GM18907 (cell line): ENCODE data around the gene KRT10.
A peak's percentile ranks its signal among the peaks of the same experiment; 100 is the strongest.

Experiments
- ATAC-seq: cut with Tn5 transposase; IDR thresholded peaks from one replicate; pipeline ENCODE4 v1.9.1; 2021; ENCODE audit warnings: mild to moderate bottlenecking, moderate library complexity; ENCODE audit not compliant: unreplicated experiment

KRT10 gene

DNA sequence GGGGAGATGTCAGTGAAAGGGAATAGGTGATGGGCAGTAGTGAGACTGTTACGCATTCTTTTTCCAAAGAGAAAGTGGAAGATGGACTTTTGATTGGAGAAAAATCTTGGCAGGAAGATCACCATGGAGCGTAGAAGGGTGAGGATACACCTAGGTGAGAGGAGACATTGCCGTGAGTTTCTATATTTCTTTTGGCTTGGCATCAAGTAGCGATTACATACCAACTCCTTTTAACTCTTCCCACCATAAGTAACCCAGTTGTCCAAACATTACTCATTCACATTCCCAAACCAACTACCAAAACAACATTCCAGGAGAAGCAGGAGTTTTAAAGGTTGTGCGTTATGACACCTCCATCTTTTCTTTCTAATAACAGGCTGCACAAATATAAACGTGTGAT lies 11.9 kb downstream of the KRT10 start:
- no peak for ATAC-seq

DNA sequence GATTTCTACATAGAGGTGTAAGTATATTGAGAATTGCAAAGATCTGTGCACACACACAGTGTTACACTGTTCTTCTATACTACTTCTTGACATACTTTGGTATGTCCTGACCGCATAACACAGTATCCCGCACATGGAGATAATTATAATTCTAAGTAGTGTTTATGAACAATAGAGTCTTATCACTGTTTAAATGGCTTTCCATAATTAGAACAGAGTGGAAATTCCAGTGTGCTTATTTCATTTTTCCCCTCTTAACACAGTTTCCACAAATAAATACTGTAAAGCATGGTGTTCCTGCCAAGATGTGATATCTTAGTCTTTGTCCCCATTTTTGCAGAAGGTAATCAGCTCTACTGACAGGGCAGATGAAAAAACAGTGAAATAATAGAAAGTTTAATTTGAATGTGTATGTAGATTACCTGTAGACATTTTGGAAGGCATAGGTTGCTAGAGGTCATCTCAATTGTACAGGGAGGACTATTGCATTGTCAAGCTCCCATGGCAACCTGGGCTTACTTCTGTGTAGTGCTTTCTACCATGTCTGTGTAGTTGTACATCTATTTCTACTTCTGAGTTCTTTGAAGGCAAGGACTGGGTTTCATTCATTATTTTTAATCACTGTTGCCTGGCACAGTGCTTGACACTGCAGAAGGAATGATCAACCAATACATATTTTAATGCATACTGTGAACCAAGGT lies 12.5 kb downstream of the KRT10 start:
- no peak for ATAC-seq

- ATAC-seq: no peak
Observed at GRCh38 chr17:40806131-40806530, 16.3 kb downstream of the KRT10 start.

DNA sequence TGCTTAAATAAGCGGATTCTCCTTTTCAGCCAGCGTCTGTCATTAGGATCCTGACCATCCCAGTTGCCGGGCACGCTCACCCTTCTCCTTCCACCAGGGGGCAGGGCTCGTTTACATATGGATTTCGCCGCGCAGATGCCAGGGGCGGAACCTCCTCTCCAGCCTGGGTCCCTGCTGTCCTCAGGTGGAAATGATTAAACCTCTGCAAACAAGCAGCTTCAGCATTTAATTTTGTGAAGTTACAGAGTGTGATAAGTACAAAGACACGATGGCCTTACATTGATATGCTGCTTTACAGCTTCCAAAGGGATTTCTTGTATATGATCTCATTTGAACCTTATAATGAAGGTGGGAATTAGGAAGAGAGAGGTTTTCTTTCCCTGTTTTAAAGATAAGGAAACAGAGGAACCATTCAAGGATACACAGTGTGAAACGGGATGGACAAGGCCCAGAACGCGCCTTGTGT lies 18.8 kb downstream of the KRT10 start:
- ATAC-seq: peak; percentile 59

GRCh38 chr17:40801157-40801556 lies 21.3 kb downstream of the KRT10 start:
- no peak for ATAC-seq

DNA sequence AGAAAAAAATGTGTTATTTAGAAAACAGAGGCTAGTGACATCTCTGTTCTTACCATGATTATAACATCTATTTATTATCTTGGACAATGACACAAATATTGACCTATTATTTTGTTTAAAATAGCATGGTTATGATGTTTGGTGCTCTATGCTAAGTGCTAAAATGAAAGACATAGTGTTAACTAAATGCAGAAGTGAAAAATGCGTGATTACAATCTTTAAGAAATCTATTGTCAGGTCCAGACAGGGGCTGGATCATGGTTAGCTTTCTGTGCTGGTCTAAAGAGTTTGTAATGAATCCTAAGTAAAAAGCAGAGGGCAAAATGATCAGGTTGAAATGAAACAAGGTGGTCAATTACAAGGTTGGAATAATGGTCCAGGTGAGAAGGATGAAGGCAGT lies 22.0 kb downstream of the KRT10 start:
- no peak for ATAC-seq

GRCh38 chr17:40799859-40800258 lies 22.6 kb downstream of the KRT10 start, which contains the start of gene KRT28:
Gene KRT28, minus strand, starts transcription at chr17:40799959. Its CDS starts 66 bp downstream, at chr17:40799893.
- ATAC-seq: no peak

- ATAC-seq: no peak
Observed at GRCh38 chr17:40796846-40797245, 25.6 kb downstream of the KRT10 start.

GRCh38 chr17:40795019-40795667 lies 27.3 kb downstream of the KRT10 start:
- no peak for ATAC-seq

DNA sequence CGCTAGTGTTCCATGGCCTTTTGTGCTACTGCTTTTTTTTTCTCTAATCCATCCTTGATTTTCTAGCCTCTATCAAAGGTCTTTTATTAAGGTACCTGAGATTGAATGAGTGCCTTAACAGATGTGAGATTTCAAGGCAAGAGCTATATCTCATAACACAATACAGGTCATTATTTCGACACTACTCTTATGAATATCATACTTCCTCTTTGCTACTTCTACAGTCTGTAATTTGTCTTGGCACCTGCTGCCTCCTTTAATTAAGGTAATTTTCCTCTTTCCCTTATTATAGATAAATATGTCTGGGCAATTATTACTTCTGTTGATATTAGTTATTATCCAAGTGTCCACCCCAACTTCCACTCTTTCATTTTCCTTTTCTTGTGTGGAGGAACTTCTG lies 27.9 kb downstream of the KRT10 start:
- no peak for ATAC-seq

DNA sequence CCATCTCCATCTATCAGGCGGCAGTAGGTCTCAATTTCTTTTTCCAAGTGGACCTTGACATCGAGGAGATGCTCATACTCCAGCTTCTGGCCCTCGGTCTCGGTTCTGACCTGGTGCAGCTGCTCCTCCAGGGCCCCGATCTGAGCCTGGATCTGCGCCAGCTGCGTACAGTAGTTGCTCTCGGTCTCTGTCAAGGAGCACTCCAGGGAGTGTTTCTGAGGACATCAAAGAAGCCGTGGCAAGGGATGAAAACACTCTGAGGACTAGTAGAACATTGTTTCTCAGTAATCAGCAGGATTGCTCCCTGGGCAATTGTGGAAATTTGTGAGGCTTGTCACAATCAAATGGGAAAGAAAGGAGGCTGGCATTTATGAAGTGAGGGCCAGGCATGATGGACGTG lies 28.6 kb downstream of the KRT10 start:
- no peak for ATAC-seq

GRCh38 chr17:40791787-40792436 lies 30.5 kb downstream of the KRT10 start:
- no peak for ATAC-seq

- ATAC-seq: no peak
Observed at GRCh38 chr17:40791111-40791510, 31.3 kb downstream of the KRT10 start.

DNA sequence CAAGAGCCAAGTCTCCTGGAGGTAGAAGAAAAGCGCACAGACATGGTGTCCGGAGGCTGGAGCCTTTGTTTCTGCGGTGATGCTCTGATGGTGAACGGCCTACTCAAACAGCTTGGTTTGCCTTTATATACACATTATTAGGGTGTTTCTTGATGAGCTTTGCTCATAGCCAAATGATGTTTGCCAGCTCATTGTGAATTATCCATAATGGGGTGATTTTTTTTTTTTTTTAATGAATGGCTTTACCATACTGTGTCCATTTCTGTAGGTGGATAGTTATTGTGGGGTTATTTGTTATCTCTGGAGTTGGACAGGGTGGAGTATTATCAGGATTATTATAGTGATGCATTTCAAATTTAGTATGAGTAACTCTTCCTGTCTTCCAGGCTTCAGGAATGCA lies 40.0 kb downstream of the KRT10 start, which contains the start of gene KRT27:
Gene KRT27, minus strand, starts transcription at position 101 of the 400 bp plus-strand sequence. Its CDS starts 57 bp downstream, at position 44.
- ATAC-seq: no peak

DNA sequence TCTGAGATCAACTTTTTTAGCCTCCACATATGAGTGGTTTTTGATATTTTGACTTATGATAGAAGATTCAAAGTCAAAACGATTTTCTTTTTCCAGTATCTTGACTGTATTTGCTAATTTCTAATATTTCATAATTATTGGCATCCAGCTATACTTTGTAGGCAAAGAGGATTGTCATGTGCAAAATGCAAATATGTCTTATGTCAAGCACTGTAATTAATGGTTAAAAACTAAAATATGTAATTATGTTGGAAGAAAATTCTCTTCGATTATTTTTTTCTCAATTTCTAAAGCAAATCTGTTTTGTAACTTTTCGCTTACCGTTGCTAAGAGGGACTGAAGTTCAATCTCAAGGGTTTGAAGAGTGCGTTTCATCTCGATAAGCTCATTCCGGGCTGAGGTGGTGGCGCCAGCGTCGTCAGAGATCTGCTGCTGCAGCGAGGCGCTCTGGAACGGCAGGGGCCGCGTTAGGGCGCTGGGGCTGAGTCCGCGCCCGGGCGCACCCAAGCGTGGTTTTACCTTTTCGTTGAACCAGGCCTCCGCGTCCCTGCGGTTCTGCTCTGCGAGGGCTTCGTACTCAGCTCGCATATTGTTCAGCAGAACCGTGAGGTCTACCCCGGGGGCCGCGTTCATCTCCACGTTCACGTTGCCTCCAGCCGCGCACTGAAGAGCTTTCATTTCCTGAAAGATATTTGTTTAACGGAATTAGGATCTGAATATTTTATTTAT lies 43.1 kb downstream of the KRT10 start:
- ATAC-seq: no peak

- ATAC-seq: no peak
Observed at GRCh38 chr17:40778461-40778860, 44.0 kb downstream of the KRT10 start.

GRCh38 chr17:40777971-40778370 lies 44.4 kb downstream of the KRT10 start:
- ATAC-seq: no peak

DNA sequence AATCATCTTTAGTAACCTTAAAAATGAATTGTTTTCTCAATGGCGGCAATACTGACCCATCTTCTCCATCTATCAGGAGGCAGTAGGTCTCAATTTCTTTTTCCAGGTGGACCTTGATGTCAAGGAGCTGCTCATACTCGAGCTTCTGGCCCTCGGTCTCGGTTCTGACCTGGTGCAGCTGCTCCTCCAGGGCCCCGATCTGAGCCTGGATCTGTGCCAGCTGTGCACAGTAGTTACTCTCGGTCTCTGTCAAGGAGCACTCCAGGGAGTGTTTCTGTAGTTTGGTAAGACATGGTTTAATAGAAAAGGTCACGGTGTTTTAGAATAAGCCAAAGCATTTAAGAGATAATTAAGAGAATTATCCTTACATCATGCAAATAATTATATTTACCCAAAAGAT lies 45.0 kb downstream of the KRT10 start:
- ATAC-seq: no peak

- ATAC-seq: no peak
Observed at GRCh38 chr17:40775945-40776344, 46.5 kb downstream of the KRT10 start.

DNA sequence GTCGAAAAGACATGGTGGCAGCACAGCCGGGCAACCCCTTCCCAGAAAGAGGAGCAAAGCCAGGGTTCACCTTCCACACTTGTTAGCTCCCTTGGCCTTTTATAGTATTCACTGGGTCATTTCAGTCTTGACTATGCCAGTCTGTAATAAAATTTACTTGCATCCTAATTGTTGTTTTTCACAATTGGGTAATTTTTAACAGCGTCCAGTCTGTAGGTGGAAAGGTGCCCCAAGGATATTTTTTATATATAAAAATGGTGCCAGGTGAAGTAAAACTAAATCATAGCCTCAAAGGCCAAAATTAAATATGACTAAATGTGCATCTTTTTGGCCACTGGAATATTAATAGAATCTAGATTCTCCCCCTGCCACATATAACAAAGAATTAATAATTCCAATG lies 50.3 kb downstream of the KRT10 start, which contains the start of gene KRT26:
Gene KRT26, minus strand, starts transcription at position 101 of the 400 bp plus-strand sequence. Its CDS starts 88 bp downstream, at position 13.
- ATAC-seq: no peak
